Testis (tissue), 3 donors: ENCODE results near the gene SLC50A1. TPM values are rescaled to one million over a fixed set of nuclear protein-coding genes. Genes with fewer than 3 reads are reported as not detected.
"Not testable (repeated sequence)": the region's sequence is repeated elsewhere in the genome, so short reads cannot be mapped to it uniquely, and the experiment has no call there.

Experiments
- DNase-seq: peaks from one replicate; pipeline ENCODE4 v3.0.0-alpha.2; 2019
- H3K27ac ChIP-seq, 2 donors: fragments of 200-600 bp; sonication (generic); one replicate each; pipeline ENCODE4 v1.5.1; 2019
- H3K27me3 ChIP-seq: fragments of 200-600 bp; sonication (generic); one replicate; pipeline ENCODE4 v1.5.1; 2019
- H3K36me3 ChIP-seq: fragments of 200-600 bp; sonication (generic); one replicate; pipeline ENCODE4 v1.5.1; 2017; ENCODE audit warnings: low read depth; ENCODE audit errors: missing control alignments
- H3K4me1 ChIP-seq: fragments of 200-600 bp; sonication (generic); one replicate; pipeline ENCODE4 v1.5.1; 2019
- H3K4me3 ChIP-seq, 2 donors: fragments of 200-600 bp; sonication (generic); one replicate each; pipeline ENCODE4 v1.5.1; 2017 to 2019
- H3K9me3 ChIP-seq: fragments of 200-600 bp; sonication (generic); one replicate; pipeline ENCODE4 v1.5.1; 2017
- POLR2A ChIP-seq: fragments of 450-650 bp; IDR thresholded peaks from one replicate; pipeline ENCODE4 v1.6.1; 2017; ENCODE audit warnings: antibody characterized with exemption, mild to moderate bottlenecking, moderate library complexity
- WGBS, 2 donors: methylation state at CpG; one replicate each; pipeline ENCODE4 v1.1.5; 2018; 5-methylcytosine and 5-hydroxymethylcytosine counted together
- intact Hi-C: fragments of 100-400 bp; cut with DNase I; formaldehyde crosslinking; loops from one replicate; pipeline ENCODE4 v1.15.1; 2023; ENCODE audit warnings: low total_unique reads
- polyA plus RNA-seq: library from polyadenylated mRNA; stranded (reverse); fragments of 350-450 nt; fragmentation: Illumina TruSeq; extraction: RNeasy Lipid Tissue Mini Kit (QIAGEN cat#74804); gene quantifications from one replicate; pipeline ENCODE4 v1.2.3, GENCODE V29; 2014; ENCODE audit warnings: low read depth, low replicate concordance; ENCODE audit not compliant: insufficient read depth
- total RNA-seq, 2 donors: library from RNA; depleted of rRNA; stranded (reverse); fragments of >200 nt; gene quantifications; one replicate each; pipeline ENCODE4 v1.2.3, GENCODE V29; 2016
- TF ChIP-seq, protein P1 (sequence below), 3 experiments: fragments of 450-650 bp in 2 of 3; fragments of 200-600 bp in 1 of 3; sonication (generic) in 1 of 3; IDR thresholded peaks; one replicate each; pipeline ENCODE4 v1.5.1; 2016 to 2019; ENCODE audit warnings: antibody characterized with exemption in 3 of 3, mild to moderate bottlenecking in 2 of 3, moderate library complexity in 1 of 3

Gene SLC50A1
- total and polyA plus RNA-seq, 3 donors from 2014 or later: 25.2 to 33.7 (median 30.0) TPM

GRCh38 chr1:155166051-155166470 is 30.4 kb downstream of the SLC50A1 start:
- no peaks in the 10 kb centered on the region for H3K36me3 ChIP-seq
- TF ChIP-seq POLR2A: no peak
- TF ChIP-seq, protein P1, sequence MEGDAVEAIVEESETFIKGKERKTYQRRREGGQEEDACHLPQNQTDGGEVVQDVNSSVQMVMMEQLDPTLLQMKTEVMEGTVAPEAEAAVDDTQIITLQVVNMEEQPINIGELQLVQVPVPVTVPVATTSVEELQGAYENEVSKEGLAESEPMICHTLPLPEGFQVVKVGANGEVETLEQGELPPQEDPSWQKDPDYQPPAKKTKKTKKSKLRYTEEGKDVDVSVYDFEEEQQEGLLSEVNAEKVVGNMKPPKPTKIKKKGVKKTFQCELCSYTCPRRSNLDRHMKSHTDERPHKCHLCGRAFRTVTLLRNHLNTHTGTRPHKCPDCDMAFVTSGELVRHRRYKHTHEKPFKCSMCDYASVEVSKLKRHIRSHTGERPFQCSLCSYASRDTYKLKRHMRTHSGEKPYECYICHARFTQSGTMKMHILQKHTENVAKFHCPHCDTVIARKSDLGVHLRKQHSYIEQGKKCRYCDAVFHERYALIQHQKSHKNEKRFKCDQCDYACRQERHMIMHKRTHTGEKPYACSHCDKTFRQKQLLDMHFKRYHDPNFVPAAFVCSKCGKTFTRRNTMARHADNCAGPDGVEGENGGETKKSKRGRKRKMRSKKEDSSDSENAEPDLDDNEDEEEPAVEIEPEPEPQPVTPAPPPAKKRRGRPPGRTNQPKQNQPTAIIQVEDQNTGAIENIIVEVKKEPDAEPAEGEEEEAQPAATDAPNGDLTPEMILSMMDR (IDR thresholded peaks at IDR 0.05): no peak
- no peak for DNase-seq
- 42% methylated on average over 8 of the region's 8 CpGs for WGBS, 2 donors
- intact Hi-C loops: loop anchor here (5.0 kb wide), 1 partner anchor 74 kb away; no protein-coding TSS in a partner anchor
- H3K27ac ChIP-seq: no peak overlapping the region
- H3K27me3 ChIP-seq: no peaks in the 10 kb centered on the region
- no peak overlapping the region for H3K4me3 ChIP-seq
- H3K4me1 ChIP-seq: peaks cover 22% of the 10 kb centered on the region
- H3K9me3 ChIP-seq: no peaks in the 10 kb centered on the region

DNA sequence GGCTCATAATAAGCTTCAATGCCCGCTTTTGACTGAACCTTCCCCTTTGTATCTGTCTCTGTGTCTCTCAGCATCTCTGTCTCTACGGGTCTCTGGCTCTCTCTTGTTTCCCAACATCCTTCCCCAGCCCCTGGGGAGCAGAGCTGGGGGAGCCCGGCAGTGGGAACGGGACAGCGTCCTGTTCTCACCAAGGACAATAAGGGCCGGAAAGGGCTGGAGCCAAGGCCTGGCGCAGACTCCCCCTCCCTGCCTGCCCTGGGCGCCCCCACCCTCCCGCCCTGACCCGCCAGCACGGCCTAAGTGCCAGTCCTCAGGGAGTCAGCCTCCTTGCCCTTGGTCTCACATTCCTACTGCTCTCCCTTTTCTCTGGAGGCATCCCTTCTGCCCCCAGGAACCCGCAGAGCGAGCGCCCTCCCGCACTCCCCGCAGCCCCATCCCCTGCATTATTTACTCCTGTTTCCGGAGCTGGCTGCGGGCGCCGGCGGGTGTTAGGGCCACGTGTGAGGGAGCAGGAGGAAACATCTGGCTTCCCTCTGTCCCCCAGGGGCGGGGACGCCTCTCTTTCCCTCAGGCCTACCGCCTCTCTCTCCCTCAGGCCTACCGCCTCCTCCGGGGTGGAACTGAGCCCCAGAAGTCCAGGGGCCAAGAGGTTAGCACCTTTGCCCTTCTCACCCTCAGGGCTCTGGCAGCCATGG is 31.0 kb downstream of the SLC50A1 start:
- 6 to 7% methylated on average over 17 to 27 of the region's 27 CpGs for WGBS, 2 donors
- intact Hi-C loops: loop anchor here (5.0 kb wide), 1 partner anchor 74 kb away; no protein-coding TSS in a partner anchor

GRCh38 chr1:155167166-155168104 is 31.8 kb downstream of the SLC50A1 start:
- Histone ChIP-seq H3K4me3 (no peak overlapping the region), H3K27ac (peak overlapping the region in 1 of 2 donors; percentile 45), H3K9me3 (no peaks in the 10 kb centered on the region), H3K27me3 (no peaks in the 10 kb centered on the region), H3K4me1 (peaks cover 26% of the 10 kb centered on the region), H3K36me3 (no peaks in the 10 kb centered on the region)
- peak; percentile 93 for DNase-seq
- TF ChIP-seq POLR2A: no peak
- TF ChIP-seq, protein P1 (IDR thresholded peaks at IDR 0.05): peak; percentile 90 to 91 (median 90)
- 6 to 7% methylated on average over 19 to 28 of the region's 28 CpGs for WGBS, 2 donors
- intact Hi-C loops: loop anchor here (5.0 kb wide), 1 partner anchor 75 kb away; no protein-coding TSS in a partner anchor

More for the DNA sequence above, 31.0 kb downstream of the SLC50A1 start:
- TF ChIP-seq POLR2A: no peak
- TF ChIP-seq, protein P1 (IDR thresholded peaks at IDR 0.05): no peak
- peak; percentile 50 for DNase-seq
- peaks cover 22% of the 10 kb centered on the region for H3K4me1 ChIP-seq
- H3K27ac ChIP-seq: no peak overlapping the region
- H3K9me3 ChIP-seq: no peaks in the 10 kb centered on the region
- H3K4me3 ChIP-seq: no peak overlapping the region
- no peaks in the 10 kb centered on the region for H3K27me3 ChIP-seq
- no peaks in the 10 kb centered on the region for H3K36me3 ChIP-seq

DNA sequence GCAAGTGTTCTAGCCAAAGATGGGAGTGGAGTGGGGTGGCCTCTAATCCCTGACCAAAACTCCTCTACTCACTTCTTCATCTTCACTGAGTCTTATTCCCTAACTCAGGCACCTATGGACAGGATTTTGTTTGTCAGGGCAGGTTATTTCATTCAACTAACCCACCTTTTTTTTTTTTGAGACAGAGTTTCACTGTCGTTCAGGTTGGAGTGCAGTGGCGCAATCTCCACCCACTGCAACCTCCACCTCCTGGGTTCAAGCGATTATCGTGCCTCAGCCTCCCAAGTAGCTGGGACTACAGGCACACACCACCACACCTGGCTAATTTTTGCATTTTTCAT is 32.4 kb downstream of the SLC50A1 start:
- not testable (repeated sequence) for DNase-seq, H3K27me3 ChIP-seq, H3K36me3 ChIP-seq, H3K27ac ChIP-seq, H3K4me3 ChIP-seq, H3K9me3 ChIP-seq
- H3K4me1 ChIP-seq: peaks cover 28% of the 10 kb centered on the region
- 44 to 54% methylated on average over 4 of the region's 4 CpGs for WGBS, 2 donors
- intact Hi-C loops: loop anchor here (5.0 kb wide), 1 partner anchor 76 kb away; no protein-coding TSS in a partner anchor
